GM21360 (cell line): Measurements from ENCODE around the gene CNGB1.
"Not testable (repeated sequence)": the region's sequence is repeated elsewhere in the genome, so short reads cannot be mapped to it uniquely, and the experiment has no call there.

Source experiments
- ATAC-seq: cut with Tn5 transposase; IDR thresholded peaks from one replicate; pipeline ENCODE4 v1.9.1; 2021; ENCODE audit warnings: mild to moderate bottlenecking, moderate library complexity; ENCODE audit not compliant: unreplicated experiment

Gene CNGB1

DNA sequence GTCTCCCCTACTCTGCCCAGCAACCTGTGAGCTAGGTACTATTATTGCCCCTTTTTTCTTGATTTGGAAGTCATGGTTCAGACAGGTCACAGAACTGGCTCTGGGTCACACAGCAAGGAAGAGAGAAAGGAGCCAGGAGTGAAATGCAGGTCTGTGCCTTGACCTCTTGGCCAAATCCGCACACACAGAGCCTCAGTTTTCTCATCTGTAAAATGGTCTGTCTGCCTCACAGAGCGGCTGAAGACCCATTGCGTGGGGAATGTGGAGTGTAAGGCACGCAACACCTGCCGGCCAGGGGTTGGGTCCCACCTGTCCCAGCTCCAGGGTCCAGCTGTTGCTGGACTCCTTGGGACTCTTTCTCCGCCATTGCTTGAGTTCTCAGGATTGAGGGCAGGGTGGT is 32.4 kb downstream of the CNGB1 start:
- no peak for ATAC-seq

DNA sequence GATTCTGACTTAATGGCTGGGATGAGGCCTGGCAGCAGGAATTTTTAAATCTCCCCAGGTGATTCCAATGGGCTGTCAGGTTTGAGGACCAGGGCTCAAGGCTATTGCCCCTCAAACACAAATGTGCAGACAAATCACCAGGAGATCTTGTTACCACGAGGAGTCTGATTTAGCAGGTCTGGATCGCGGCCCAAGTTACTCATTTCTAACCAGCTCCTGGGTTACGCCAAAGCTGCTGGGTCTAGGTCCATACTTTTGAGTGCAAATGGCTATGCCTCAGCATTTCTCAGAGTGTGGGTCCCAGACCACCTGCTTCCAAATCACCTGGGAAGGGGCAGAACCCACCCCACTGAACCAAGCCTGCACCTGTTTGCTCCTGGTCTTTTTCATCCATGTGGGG is 33.1 kb downstream of the CNGB1 start:
- no peak for ATAC-seq

DNA sequence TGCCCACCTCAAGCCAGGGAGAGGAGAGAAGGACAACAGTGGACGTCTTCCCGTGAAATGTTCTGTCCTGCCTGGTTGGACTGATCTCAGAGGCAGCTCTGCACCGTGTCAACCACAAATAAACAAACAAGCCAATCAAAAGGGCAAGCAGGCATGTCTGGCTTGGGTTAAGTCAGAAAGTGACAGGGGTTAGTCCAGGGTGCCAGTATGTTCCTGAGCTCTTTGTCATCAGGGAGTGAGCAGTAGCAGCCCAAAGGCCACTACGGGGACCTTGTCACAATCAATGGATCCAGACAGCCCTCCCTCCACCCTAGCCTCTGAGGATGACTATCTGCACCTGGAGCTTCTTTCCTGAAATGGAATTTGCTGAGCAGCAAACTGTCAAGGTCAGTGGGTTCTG is 35.0 kb downstream of the CNGB1 start:
- no peak for ATAC-seq

DNA sequence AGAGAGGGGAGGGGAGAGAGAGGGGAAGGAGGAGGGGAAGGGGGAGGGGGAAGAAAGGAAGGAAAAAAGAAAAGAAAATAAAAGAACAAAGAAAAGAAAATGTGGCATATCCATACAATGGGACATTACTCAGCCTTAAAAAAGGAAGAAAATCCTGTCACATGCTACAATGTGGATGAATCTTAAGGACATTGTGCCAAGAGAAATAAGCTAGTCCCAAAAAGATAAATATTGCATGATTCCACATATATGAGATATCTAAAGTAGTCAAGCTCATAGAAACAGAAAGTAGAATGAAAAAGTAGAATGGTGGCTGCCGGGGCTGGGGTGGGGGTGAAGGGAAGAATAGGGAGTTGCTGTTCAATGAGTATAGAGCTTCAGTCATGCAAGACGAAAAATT is 40.4 kb downstream of the CNGB1 start:
- ATAC-seq = no peak

DNA sequence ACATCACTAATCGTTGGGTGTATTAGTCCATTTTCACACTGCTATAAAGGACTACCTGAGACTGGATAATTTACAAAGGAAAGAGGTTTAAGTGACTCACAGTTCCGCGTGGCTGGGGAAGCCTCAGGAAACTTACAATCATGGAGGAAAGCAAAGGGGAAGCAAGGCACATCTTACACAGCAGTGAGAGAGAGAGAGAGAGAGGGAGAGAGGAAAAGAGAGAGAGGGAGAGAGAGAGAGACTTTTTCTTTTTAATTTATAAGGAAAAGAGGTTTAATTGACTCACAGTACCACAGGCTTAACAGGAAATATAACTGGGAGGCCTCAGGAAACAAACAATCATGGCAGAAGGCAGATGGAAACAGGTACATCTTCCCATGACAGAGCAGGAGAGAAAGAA is 41.7 kb downstream of the CNGB1 start:
- no peak for ATAC-seq

DNA sequence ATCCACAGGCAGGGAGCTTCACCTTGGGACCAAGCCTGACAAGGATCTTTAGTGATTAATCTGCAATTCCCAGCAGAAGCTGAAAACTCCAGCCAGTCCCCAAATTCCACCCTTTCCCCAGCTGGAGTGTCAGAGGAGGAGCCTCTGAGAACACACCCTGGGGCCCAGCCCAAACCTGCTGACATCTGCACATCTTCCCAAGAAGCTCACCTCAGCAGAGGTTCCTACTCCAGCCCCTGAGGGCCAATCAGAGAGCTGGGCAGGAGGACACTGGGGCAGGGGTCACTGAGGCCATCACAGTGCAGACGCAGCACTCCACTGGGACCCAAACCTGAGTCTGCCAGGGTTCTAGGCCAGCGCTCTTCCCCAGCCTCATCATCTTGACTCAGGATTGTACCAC is 44.9 kb downstream of the CNGB1 start:
- ATAC-seq = no peak

DNA sequence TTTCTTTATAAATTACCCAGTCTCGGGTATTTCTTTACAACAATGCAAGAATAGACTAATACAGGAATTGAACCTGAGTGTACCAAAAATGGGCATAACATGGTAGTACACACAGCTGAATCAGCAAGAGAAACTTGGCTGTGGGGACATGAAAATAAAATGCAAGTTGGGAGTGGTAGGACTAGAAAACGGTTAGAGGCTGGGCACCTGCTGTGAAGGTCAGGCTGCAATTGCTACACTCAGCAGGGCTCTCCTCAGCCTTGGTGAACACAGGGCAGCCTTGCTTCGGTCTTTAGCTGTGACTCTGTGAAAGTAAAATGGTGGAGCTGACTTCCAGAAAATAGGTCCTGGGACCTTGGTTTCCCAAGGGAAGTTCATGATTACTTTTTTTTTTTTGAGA is 45.6 kb downstream of the CNGB1 start:
- no peak for ATAC-seq

DNA sequence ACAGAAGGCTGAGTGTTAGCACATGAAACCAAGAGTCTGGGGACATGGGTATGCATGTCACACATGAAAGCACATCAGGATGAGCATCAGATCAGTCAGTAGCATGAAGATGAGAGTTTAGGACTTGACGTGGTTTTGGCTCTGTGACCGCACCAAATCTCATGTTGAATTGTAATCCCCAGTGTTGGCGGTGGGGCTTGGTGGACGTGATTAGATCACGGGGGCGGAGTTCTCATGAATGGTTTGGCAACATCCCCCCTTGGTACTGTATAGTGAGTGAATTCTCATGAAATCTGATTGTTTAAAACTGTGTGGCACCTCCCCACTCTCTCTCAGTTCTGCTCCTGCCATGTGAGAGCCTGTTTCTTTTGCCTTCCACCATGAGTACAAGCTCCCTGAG is 46.4 kb downstream of the CNGB1 start:
- ATAC-seq = no peak

DNA sequence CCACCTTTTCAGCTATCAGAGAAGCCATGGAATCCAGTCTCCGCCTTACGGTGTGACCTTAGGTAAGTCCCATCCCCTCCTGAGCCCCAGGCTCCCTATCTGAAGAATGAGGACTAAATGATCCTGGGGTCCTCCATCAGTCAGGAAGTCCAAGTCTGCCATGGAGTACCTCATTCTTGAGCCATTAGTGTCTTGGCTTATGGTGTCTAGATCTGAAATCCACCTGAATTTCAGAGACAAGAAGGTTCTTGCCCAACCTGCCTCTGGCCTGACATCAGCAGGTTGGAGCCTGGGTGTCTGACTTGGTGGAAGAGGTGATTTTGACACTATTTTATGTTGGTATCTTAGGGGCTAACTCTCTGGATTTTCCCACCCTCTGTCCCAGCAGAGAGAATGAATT is 47.1 kb downstream of the CNGB1 start:
- ATAC-seq = no peak

DNA sequence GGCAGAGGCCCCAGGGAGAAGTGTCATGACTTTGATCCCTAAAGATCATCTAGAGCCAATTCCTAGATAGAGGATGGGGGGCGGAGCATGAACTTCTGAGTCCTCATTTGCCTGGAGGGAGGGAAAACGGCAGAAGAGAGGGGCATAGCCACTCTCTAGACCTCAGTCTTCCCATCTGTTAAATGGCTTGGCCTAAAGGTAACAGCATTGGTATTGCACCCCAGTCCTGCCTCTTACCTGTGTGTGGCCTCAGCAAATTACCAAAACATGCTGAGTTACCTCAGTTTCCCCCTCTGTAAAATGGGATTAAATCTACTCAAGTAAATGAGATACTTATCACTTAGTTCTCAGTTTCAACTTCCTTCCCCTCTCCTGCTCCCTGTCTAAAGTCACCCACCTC is 47.5 kb downstream of the CNGB1 start:
- ATAC-seq = no peak

DNA sequence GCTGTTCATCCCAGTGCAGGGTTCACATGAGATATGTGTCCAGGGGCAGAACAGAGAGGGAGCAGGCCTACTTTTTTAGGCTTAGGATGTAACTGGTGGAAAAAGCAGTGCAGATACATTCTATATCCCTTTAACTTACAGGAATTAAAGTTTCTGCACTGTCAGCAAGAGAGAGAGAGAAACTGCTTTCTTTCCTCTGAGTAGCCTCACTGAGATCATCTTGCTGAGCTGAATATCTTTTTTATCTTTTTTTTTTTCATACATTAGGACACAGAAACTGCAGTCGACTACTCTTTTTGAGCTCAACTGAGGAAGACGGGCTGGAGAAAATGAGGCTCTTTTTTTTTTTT is 50.1 kb downstream of the CNGB1 start:
- no peak for ATAC-seq

DNA sequence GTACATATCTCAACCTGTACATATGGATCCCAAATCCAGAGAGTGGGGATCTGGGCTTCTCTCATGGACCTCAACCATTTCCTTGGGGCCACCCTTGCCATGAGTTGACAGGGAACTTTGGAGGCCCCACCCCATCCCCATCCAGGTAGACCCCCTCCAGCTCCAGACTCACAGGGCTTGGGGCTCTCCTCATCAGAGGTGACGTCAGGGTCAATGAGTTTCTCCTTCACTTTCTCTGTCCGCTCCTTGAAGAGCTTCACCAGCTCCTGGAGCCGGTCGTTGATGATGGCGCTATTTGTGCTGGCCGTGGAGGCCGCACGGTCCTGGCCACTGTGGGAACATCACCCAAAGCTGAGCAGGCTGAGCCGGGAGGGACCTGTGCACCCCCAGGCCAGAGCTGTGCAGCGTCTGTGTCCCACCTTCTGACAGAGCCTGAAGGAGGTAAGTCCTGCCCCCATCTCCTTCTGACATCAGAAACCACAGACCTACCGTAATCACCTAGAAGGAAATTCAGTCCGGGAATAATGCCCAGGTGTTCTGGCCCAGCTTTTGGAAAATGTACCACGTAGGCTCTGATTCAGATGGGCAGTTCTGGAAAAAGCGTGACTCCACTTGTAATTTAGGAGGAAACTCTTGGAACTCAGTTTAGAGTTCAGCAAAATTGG is 50.6 kb downstream of the CNGB1 start:
- ATAC-seq = no peak

DNA sequence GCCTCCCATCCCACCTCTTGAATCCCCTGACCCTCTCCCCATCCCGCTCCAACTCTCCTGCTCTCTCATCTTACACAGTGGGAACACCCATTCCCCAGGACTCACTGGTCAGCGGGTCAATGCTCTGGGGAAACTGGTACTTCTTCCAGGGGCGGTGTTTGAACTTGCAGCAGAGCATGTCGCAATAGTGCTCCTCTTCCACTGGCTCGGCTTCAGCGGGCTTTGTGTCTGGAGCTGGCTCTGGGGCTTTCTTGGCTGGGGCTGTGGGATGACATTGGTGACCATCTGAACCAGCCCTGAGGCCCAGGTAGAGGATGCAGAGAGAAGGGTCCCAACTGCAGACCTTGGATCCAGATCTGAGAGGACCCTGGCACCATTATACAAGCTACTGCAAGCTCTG is 51.9 kb downstream of the CNGB1 start:
- ATAC-seq = no peak

DNA sequence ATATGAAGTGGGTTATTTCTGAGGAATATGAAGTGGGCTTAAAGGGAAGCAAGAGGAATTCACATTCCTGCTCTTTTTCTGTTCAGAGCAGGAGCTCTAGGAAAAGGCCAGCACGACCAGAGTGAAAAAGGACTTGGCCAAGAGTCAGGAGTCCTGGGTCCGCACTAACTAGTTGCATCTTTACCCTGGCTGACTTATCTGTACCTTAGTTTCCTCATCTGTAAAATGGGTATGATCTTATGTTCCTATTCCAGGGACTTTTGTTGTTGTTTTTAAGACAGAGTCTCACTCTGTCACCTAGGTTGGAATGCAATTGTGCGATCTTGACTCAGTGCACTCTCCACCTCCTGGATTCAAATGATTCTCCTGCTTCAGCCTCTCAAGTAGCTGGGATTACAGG is 52.5 kb downstream of the CNGB1 start:
- no peak for ATAC-seq

DNA sequence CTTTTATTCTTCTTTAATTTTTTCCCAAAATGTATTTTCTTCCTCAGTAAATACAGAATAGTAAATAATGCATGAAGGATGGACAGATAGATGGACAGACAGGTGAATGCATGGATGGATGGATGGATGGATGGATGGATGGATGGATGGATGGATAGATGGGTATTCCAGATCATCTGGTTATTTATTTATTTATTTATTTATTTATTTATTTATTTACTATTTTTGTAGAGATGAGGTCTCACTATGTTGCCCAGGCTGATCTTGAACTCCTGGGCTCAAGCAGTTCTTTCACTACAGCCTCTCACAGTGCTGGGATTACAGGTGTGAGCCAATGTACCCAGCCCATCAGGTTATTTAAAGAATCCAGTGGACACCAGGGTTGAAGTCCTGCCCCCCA is 53.0 kb downstream of the CNGB1 start:
- ATAC-seq = not testable (repeated sequence)

DNA sequence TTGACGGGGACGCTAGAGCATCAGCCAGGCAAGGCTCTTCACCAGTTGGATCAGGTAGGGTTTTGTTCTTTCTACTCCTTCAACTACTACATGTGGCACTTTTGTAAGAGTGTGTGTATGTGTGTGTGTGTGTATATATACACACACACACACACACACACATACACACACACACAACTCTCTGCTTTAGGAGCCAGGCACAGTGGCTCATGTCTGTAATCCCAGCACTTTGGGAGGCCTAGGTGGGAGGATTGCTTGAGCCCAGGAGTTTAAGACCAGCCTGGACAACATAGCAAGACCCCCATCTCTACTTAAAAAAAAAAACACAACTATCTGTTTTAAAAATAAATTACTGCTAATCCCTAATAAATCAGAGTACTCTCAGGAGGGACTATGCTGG is 53.4 kb downstream of the CNGB1 start:
- not testable (repeated sequence) for ATAC-seq

DNA sequence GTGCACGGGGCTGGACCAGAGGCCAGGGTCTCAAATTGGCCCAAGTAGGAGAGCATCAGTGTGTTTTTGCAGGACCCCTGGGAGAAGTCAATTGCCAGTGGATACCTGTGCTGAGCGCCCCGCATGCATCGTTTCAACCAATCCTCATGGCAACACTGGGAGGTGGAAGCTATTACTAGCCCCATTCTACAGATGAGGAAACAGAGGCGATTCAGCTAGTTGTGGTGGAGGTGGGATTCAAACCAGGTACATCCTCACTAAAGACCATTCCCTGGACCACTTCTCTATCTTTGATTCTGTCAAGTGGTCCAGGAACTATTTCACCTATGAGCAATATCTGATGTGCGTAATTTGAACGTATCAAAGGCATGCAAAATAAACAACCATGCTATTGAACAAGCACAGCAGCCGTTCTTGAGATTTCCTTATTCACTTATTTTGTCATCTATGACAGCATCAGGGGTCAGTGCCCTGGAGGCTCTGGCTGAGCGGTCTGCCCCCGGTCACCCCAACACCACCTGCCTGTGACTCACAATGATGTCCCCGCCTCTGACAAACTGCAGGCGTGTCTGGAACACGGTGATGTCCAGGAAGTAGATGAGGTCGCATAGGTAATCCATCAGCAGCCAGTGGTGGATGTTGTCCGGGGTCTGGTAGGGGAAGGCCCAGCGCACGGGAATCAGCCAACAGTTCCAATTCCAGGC is 54.0 kb downstream of the CNGB1 start:
- ATAC-seq = no peak

DNA sequence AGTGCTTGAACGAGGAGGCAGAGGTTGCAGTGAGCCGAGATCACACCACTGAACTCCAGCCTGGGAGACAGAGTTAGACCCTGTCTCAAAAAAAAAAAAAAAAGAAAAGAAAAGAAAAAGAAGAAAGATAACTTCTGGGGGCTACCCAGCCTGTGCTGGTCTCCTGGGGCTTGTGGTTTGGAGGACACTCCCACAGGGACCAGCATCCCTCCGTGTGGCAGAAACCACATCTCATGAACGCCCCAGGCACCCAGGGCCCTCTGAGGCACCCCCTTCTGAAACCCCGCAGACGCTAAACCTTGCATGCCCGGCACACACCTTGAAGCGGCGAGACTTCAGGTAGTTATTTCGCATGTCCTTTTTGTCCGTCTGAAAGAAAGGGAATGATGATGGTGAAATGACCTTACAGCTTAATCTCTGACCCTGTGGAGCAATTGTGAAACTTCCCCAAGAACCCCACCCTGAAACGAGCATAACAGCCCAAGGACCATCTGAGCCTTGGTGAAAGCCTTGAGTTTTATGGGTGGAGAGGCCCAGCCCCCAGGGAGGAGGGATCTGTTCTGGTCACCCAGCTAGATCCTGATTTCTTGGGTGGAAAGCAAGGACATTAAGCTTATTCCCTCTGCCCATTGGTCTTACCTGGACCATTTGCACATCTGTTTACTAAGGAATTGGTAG is 55.0 kb downstream of the CNGB1 start:
- ATAC-seq = no peak

DNA sequence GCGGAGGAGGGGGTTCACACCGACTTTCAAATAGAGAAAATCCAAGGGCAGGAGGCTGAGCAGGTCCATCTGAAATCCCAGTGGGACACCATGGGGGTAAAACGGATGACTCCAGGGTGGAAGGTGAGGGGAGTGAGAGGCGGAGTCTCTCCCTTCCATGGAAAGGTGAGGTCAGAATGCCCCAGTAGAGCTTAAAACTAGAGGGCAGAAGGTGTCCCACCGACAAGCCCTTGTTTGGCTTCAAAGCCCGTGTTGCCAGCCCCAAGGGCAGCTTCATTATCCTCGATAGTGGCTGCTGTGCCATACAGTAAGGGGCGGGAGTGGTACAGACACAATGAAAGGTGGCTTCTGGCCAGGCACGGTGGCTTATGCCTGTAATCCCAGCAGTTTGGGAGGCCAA is 55.7 kb downstream of the CNGB1 start:
- ATAC-seq = no peak

DNA sequence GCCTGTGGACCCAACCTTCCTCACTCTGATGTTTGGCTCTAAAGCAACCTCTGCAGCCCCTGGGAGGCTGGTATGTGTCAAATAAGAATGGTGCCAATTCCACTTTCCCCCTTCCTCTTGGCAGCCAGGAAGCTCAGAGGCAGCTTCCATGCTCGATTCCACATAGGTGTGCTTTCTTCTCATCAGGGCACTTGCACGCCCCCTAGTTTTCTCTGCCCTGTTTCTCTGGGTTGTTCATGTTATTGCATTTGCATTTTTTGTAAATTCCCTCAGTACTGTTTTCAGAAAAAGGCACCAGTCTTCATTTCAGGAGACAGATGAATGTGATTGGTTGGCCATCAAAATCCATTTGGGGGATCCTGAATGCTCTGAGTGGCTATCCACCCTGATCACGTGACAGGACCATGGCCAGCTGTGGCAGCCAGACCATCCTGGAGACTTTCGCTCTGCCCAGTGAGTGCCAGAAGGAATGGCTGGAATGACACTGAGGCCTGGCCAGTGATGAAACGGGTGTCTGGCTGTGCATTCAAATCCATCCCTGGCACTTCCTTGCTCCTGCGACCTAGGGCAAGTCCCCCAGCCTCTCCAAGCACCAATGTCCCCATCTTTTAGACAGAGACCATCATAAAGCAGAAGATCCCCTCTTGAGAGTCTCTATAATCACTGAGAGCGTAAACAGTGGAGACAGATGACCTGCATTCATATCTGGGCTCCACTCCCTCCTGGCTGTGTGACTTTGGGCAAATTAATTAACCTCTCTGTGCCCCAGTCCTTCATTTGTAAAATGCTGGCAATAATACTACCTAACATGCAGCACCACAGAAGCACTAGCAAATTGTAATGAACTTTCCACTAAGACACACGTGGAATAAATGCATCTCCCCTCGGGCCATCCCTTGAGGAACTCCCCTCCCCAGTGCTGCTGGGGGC is 56.4 kb downstream of the CNGB1 start:
- ATAC-seq = no peak

DNA sequence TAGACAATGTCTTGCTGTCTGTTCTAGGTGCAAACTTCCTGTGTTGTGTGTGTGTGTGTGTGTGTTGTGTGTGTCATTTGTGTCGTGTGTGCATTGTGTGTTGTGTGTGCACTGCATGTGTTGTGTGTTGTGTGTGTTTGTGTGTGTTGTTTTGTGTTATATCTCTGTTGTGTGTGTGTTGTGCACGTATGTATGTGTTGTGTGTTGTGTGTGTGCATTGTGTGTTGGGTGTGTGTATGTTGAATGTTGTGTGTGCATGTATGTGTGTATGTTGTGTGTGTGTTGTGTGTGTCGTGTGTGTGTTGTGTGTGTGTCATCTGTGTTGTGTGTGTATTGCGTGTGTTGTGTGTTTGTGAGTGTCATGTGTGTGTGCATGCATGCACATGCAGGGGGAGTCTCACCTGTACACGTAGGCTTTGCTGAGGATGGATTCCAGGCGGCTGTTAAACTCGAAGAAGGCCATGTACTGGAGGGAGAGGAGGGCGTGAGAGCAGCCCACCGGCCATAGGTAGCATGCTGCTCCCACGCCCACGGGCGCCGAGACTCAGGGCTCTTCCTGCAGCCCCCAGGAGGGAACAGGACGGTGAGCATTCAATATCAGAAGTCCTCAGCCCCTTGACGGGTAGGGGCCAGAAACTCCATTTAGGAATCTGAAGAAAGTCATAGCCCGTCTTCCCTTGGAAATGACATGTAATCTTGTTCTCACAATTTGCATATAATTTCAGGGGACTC is 58.2 kb downstream of the CNGB1 start:
- no peak for ATAC-seq
